ENCODE data around the gene ARHGEF2.

DNA sequence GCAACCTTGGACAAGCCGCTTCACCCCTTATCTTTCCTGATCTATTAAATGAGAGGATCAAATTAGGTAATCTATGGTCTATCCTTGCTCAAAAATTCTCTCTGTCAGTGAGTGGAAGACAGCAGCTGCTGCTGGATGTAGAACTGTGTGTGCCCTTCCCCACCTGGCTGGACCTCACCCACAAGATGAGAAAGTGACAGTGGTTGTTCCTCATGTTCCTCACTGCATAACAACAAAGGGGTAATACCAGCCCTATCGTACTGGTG, 25.5 kb upstream of the ARHGEF2 start:
- TF ChIP-seq POLR2A (IDR thresholded peaks at IDR 0.05; ENCODE audit: extremely low read depth, insufficient read length): no peak
- TF ChIP-seq, protein P1, sequence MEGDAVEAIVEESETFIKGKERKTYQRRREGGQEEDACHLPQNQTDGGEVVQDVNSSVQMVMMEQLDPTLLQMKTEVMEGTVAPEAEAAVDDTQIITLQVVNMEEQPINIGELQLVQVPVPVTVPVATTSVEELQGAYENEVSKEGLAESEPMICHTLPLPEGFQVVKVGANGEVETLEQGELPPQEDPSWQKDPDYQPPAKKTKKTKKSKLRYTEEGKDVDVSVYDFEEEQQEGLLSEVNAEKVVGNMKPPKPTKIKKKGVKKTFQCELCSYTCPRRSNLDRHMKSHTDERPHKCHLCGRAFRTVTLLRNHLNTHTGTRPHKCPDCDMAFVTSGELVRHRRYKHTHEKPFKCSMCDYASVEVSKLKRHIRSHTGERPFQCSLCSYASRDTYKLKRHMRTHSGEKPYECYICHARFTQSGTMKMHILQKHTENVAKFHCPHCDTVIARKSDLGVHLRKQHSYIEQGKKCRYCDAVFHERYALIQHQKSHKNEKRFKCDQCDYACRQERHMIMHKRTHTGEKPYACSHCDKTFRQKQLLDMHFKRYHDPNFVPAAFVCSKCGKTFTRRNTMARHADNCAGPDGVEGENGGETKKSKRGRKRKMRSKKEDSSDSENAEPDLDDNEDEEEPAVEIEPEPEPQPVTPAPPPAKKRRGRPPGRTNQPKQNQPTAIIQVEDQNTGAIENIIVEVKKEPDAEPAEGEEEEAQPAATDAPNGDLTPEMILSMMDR (IDR thresholded peaks at IDR 0.05; ENCODE audit: low read depth, low read length): no peak
- TF ChIP-seq, protein P2, sequence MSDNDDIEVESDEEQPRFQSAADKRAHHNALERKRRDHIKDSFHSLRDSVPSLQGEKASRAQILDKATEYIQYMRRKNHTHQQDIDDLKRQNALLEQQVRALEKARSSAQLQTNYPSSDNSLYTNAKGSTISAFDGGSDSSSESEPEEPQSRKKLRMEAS (IDR thresholded peaks at IDR 0.05; ENCODE audit: low read depth, low read length): no peak

Measured in NB4 (cell line).